H9 (cell line): ENCODE data around the gene SMAD7. TPM values are rescaled to one million over a fixed set of nuclear protein-coding genes. Genes with fewer than 3 reads are reported as not detected.

ENCODE experiments used
- DNase-seq: peaks from one replicate; pipeline ENCODE4 v3.0.0-alpha.2; 2017
- H2AFZ ChIP-seq: one replicate; pipeline ENCODE4 v1.6.1; 2013; ENCODE audit warnings: mild to moderate bottlenecking, low read length, control low read depth, moderate library complexity
- H2AK5ac ChIP-seq: 2 replicates; pipeline ENCODE4 v1.6.1; 2013; ENCODE audit warnings: low read length, control low read depth, mixed read lengths; ENCODE audit not compliant: insufficient read length
- H2BK120ac ChIP-seq: one replicate; pipeline ENCODE4 v1.6.1; 2013; ENCODE audit warnings: low read depth, mild to moderate bottlenecking, low read length, control low read depth, inconsistent platforms; ENCODE audit not compliant: poor library complexity, severe bottlenecking
- H2BK12ac ChIP-seq: 2 replicates; pipeline ENCODE4 v1.6.1; 2013; ENCODE audit warnings: low read length, control low read depth, mixed read lengths, low read depth; ENCODE audit not compliant: insufficient read length
- H2BK15ac ChIP-seq: 2 replicates; pipeline ENCODE4 v1.6.1; 2013; ENCODE audit warnings: low read depth, low read length, control low read depth
- H2BK20ac ChIP-seq: one replicate; pipeline ENCODE4 v1.6.1; 2013; ENCODE audit warnings: low read depth, mild to moderate bottlenecking, low read length, control low read depth, inconsistent platforms; ENCODE audit not compliant: poor library complexity, severe bottlenecking
- H2BK5ac ChIP-seq: 2 replicates; pipeline ENCODE4 v1.6.1; 2013; ENCODE audit warnings: low read length, control low read depth, mixed read lengths; ENCODE audit not compliant: insufficient read length
- H3K14ac ChIP-seq: 2 replicates; pipeline ENCODE4 v1.6.1; 2013; ENCODE audit warnings: low read length, control low read depth; ENCODE audit not compliant: insufficient read depth
- H3K18ac ChIP-seq: 2 replicates; pipeline ENCODE4 v1.6.1; 2013; ENCODE audit warnings: low read depth, mild to moderate bottlenecking, mixed read lengths, low read length, control low read depth; ENCODE audit not compliant: insufficient read length
- H3K23ac ChIP-seq: 2 replicates; pipeline ENCODE4 v1.6.1; 2013; ENCODE audit warnings: low read length, control low read depth, mixed read lengths, low read depth; ENCODE audit not compliant: insufficient read length
- H3K23me2 ChIP-seq: 2 replicates; pipeline ENCODE4 v1.6.1; 2013; ENCODE audit warnings: low read depth, mild to moderate bottlenecking, mixed read lengths, low read length, control low read depth; ENCODE audit not compliant: insufficient read length, poor library complexity, severe bottlenecking
- H3K27ac ChIP-seq: 2 replicates; pipeline ENCODE4 v1.5.1; 2013; ENCODE audit warnings: low read length, control low read depth, mixed read lengths, low read depth; ENCODE audit not compliant: insufficient read length
- H3K27me3 ChIP-seq: 2 replicates; pipeline ENCODE4 v1.6.1; 2013; ENCODE audit warnings: low read length, control low read depth, inconsistent platforms; ENCODE audit not compliant: insufficient read depth
- H3K4ac ChIP-seq: 2 replicates; pipeline ENCODE4 v1.6.1; 2013; ENCODE audit warnings: low read depth, mild to moderate bottlenecking, control low read depth, inconsistent platforms, low read length, moderate library complexity
- H3K4me1 ChIP-seq: 2 replicates; pipeline ENCODE4 v1.6.1; 2013; ENCODE audit warnings: low read length, control low read depth, inconsistent platforms; ENCODE audit not compliant: insufficient read depth
- H3K4me2 ChIP-seq: 2 replicates; pipeline ENCODE4 v1.6.1; 2013; ENCODE audit warnings: low read length, control low read depth, mixed read lengths; ENCODE audit not compliant: insufficient read length, insufficient read depth
- H3K56ac ChIP-seq: 2 replicates; pipeline ENCODE4 v1.6.1; 2013; ENCODE audit warnings: low read depth, mild to moderate bottlenecking, mixed read lengths, low read length, control low read depth; ENCODE audit not compliant: insufficient read length
- H3K79me1 ChIP-seq: 2 replicates; pipeline ENCODE4 v1.6.1; 2013; ENCODE audit warnings: low read depth, mild to moderate bottlenecking, moderate library complexity, low read length, control low read depth, inconsistent platforms; ENCODE audit not compliant: insufficient read depth, poor library complexity, severe bottlenecking
- H3K79me2 ChIP-seq: 2 replicates; pipeline ENCODE4 v1.6.1; 2013; ENCODE audit warnings: low read length, control low read depth, inconsistent platforms; ENCODE audit not compliant: insufficient read depth
- H3K9ac ChIP-seq: 2 replicates; pipeline ENCODE4 v1.6.1; 2013; ENCODE audit warnings: low read length, control low read depth, mixed read lengths; ENCODE audit not compliant: insufficient read length; ENCODE audit errors: extremely low read depth
- H3K9me3 ChIP-seq: one replicate; pipeline ENCODE4 v1.6.1; 2013; ENCODE audit warnings: low read depth, low read length, inconsistent platforms; ENCODE audit not compliant: control insufficient read depth
- H3T11ph ChIP-seq: one replicate; pipeline ENCODE4 v1.6.1; 2013; ENCODE audit warnings: mild to moderate bottlenecking, low read length, control low read depth, inconsistent platforms
- H4K20me1 ChIP-seq: one replicate; pipeline ENCODE4 v1.6.1; 2013; ENCODE audit not compliant: control insufficient read depth, insufficient read length, insufficient read depth
- H4K5ac ChIP-seq: 2 replicates; pipeline ENCODE4 v1.6.1; 2013; ENCODE audit warnings: low read depth, mild to moderate bottlenecking, mixed read lengths, low read length, control low read depth; ENCODE audit not compliant: insufficient read length
- H4K8ac ChIP-seq: replicated peaks from 2 replicates; pipeline ENCODE4 v1.6.1; 2013; ENCODE audit warnings: low read length, control low read depth, mixed read lengths, low read depth; ENCODE audit not compliant: insufficient read length
- H4K91ac ChIP-seq: 2 replicates; pipeline ENCODE4 v1.6.1; 2013; ENCODE audit warnings: low read depth, mild to moderate bottlenecking, moderate library complexity, mixed read lengths, low read length, control low read depth; ENCODE audit not compliant: insufficient read length
- H3K27ac Mint-ChIP-seq, 3 experiments: 2 replicates in 2 of 3; 3 replicates in 1 of 3; pipeline ENCODE4 v1.8.0; 2020 to 2021; ENCODE audit warnings: mixed read lengths in 3 of 3, mild to moderate bottlenecking in 1 of 3, moderate library complexity in 1 of 3
- H3K27me3 Mint-ChIP-seq: 2 replicates; pipeline ENCODE4 v1.8.0; 2021; ENCODE audit warnings: low read depth, mild to moderate bottlenecking, moderate library complexity, mixed read lengths
- H3K36me3 Mint-ChIP-seq, 3 experiments: 2 replicates in 2 of 3; 3 replicates in 1 of 3; pipeline ENCODE4 v1.8.0; 2020 to 2021; ENCODE audit warnings: low read depth in 3 of 3, mixed read lengths in 3 of 3; ENCODE audit not compliant: insufficient read depth in 1 of 3
- H3K4me1 Mint-ChIP-seq, 2 experiments: 2 replicates each; pipeline ENCODE4 v1.8.0; 2020; ENCODE audit warnings: mixed read lengths in 2 of 2
- H3K4me3 Mint-ChIP-seq, 2 experiments: 2 replicates in 1 of 2; 3 replicates in 1 of 2; pipeline ENCODE4 v1.8.0; 2020 to 2021; ENCODE audit warnings: mild to moderate bottlenecking in 2 of 2, mixed read lengths in 2 of 2, moderate library complexity in 1 of 2
- H3K9me3 Mint-ChIP-seq, 2 experiments: 2 replicates in 1 of 2; 3 replicates in 1 of 2; pipeline ENCODE4 v1.8.0; 2020; ENCODE audit warnings: mild to moderate bottlenecking in 2 of 2, mixed read lengths in 2 of 2, moderate library complexity in 1 of 2
- WGBS: extraction: QIAGEN DNeasy Blood & Tissue Kit; methylation state at CpG from one replicate; pipeline ENCODE4 v1.1.7; 2013; ENCODE audit warnings: missing lambda C conversion rate, low lambda C conversion rate, mixed read lengths; ENCODE audit not compliant: insufficient read length; ENCODE audit errors: extremely low coverage; 5-methylcytosine and 5-hydroxymethylcytosine counted together
- total RNA-seq: library from RNA; stranded (reverse); gene quantifications from 2 replicates; pipeline ENCODE4 v1.2.1, GENCODE V29; 2021
- TF ChIP-seq, protein P1 (sequence below): fragments of 200-600 bp; sonication (generic); conservative IDR thresholded peaks from 3 replicates; pipeline ENCODE4 v1.8.0; 2021; ENCODE audit warnings: antibody characterized with exemption, mild to moderate bottlenecking

The SMAD7 gene
- total RNA-seq, 1 experiment from 2014 or later, result 27.7 TPM

DNA sequence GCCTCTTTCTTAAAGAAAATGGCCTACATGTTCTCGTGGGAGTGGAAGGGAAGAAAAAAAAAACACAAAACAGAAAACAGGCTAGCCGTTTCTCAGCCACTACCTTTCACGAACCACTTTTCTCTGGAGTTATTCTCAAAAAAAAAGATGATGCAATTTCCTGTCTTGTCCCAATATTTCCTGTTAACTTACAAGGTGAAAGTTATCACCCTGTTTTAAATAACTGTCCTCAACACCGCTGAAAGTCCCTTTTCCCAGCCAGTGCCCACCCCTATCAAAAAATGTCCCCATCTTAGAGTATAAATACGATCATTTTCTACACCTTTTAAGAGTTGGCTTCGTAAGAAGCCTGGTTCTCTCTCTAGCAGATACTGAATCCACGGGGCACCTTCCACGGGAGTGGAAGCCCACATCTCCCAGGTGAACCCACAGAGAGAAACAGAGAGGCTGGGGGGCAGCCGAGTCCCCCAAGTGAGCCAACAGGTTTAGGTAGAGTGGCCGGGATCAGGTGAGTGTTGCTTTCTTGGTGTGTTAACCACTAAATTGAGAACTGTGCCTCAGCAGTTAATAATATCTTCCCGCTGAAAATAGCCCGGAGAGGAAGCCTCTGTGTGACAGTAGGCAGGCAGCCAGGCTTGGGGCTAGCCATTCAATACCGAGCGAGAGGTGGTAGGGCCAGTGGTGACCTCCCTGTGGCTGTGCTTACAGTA is 15.9 kb downstream of the SMAD7 start:
- Histone ChIP-seq H2BK120ac (no peak overlapping the region), H4K5ac (no peak overlapping the region), H3K79me2 (peaks cover 90% of the 10 kb centered on the region; the same call in 1 of the 2 replicates), H3K4ac (no peak overlapping the region), H3K79me1 (no peaks in the 10 kb centered on the region), H2AFZ (no peak overlapping the region), H3K56ac (no peak overlapping the region), H3K23me2 (no peaks in the 10 kb centered on the region), H4K20me1 (no peaks in the 10 kb centered on the region), H3K23ac (no peak overlapping the region), H3K9me3 (no peaks in the 10 kb centered on the region), H2BK15ac (no peak overlapping the region), H4K8ac (no peak overlapping the region), H3K14ac (peak overlapping the region; percentile 48), H3K27me3 (no peaks in the 10 kb centered on the region), H3T11ph (no peak overlapping the region), H3K4me1 (peaks cover 13% of the 10 kb centered on the region; the same call in 1 of the 2 replicates), H3K27ac (no peak overlapping the region), H3K18ac (no peak overlapping the region), H2BK12ac (no peak overlapping the region), H2AK5ac (no peak overlapping the region), H4K91ac (no peak overlapping the region), H2BK20ac (no peak overlapping the region), H2BK5ac (no peak overlapping the region), H3K4me2 (no peak overlapping the region), H3K9ac (no peak overlapping the region)
- Mint-ChIP-seq H3K27me3 (no peaks in the 10 kb centered on the region), H3K27ac (peak overlapping the region in 2 of 3 experiments; percentile 59 to 85; a peak in 5 of 7 replicates), H3K9me3 (no peaks in the 10 kb centered on the region), H3K36me3 (peaks cover 8 to 44% (median 10%) of the 10 kb centered on the region in 3 experiments), H3K4me1 (peaks cover 87 to 91% of the 10 kb centered on the region in 2 experiments), H3K4me3 (no peak overlapping the region)
- DNase-seq, result no peak
- TF ChIP-seq, protein P1, sequence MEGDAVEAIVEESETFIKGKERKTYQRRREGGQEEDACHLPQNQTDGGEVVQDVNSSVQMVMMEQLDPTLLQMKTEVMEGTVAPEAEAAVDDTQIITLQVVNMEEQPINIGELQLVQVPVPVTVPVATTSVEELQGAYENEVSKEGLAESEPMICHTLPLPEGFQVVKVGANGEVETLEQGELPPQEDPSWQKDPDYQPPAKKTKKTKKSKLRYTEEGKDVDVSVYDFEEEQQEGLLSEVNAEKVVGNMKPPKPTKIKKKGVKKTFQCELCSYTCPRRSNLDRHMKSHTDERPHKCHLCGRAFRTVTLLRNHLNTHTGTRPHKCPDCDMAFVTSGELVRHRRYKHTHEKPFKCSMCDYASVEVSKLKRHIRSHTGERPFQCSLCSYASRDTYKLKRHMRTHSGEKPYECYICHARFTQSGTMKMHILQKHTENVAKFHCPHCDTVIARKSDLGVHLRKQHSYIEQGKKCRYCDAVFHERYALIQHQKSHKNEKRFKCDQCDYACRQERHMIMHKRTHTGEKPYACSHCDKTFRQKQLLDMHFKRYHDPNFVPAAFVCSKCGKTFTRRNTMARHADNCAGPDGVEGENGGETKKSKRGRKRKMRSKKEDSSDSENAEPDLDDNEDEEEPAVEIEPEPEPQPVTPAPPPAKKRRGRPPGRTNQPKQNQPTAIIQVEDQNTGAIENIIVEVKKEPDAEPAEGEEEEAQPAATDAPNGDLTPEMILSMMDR, result no peak
- no CpG with 5 or more reads among the region's 14 CpGs for WGBS
